ENCODE results near the gene CDHR4. TPM values are rescaled to one million over a fixed set of nuclear protein-coding genes. Genes with fewer than 3 reads are reported as not detected.
"Not testable (repeated sequence)": the region's sequence is repeated elsewhere in the genome, so short reads cannot be mapped to it uniquely, and the experiment has no call there.

The CDHR4 gene
- total RNA-seq, 2 donors from 2014 or later, result not detected

- H3K4me1 ChIP-seq (ENCODE audit: control insufficient read depth, insufficient read depth, low read length), result no peaks in the 10 kb centered on the region
- TF ChIP-seq CTCF (conservative IDR thresholded peaks at IDR 0.05), result no peak
- H3K27me3 ChIP-seq (ENCODE audit: control insufficient read depth, insufficient read depth, low read length, poor library complexity, severe bottlenecking), result no peaks in the 10 kb centered on the region
- H3K4me3 ChIP-seq (ENCODE audit: low read length), result no peak overlapping the region
- Mint-ChIP-seq H3K36me3 (ENCODE audit: low read depth) (peaks cover 41% of the 10 kb centered on the region), H3K9me3 (no peaks in the 10 kb centered on the region), H3K4me1 (peaks cover 7% of the 10 kb centered on the region), H3K27ac (peak overlapping the region; percentile 5), H3K27me3 (ENCODE audit: insufficient read depth) (no peaks in the 10 kb centered on the region), H3K4me3 (no peak overlapping the region)
- DNase-seq, result no peak
- no peak overlapping the region for H3K27ac ChIP-seq (ENCODE audit: low read depth, low read length)
- no peaks in the 10 kb centered on the region for H3K9me3 ChIP-seq (ENCODE audit: control insufficient read depth, low read length)
- no peak overlapping the region for H3K9ac ChIP-seq (ENCODE audit: extremely low read depth, low read length, poor library complexity, severe bottlenecking)
- peaks cover 46% of the 10 kb centered on the region for H3K36me3 ChIP-seq (ENCODE audit: control insufficient read depth, insufficient read depth, low read length)
- WGBS, 2 experiments (ENCODE audit: insufficient coverage in 1 of 2, insufficient read length in 1 of 2), result 90 to 92% methylated on average over 3 to 4 of the region's 5 CpGs
Observed at GRCh38 chr3:49781415-49782199, 18.1 kb downstream of the CDHR4 start.

GRCh38 chr3:49780975-49781365, 18.7 kb downstream of the CDHR4 start:
- not testable (repeated sequence) for H3K27me3 Mint-ChIP-seq (ENCODE audit: insufficient read depth); H3K27me3 ChIP-seq (ENCODE audit: control insufficient read depth, insufficient read depth, low read length, poor library complexity, severe bottlenecking); H3K4me3 ChIP-seq (ENCODE audit: low read length); H3K9me3 Mint-ChIP-seq; DNase-seq; H3K9me3 ChIP-seq (ENCODE audit: control insufficient read depth, low read length); H3K4me3 Mint-ChIP-seq; H3K4me1 Mint-ChIP-seq; H3K27ac ChIP-seq (ENCODE audit: low read depth, low read length); H3K9ac ChIP-seq (ENCODE audit: extremely low read depth, low read length, poor library complexity, severe bottlenecking); H3K4me1 ChIP-seq (ENCODE audit: control insufficient read depth, insufficient read depth, low read length)
- WGBS, 2 experiments (ENCODE audit: insufficient coverage in 1 of 2, insufficient read length in 1 of 2), result 76 to 92% methylated on average over 5 to 9 of the region's 9 CpGs
- H3K36me3 ChIP-seq (ENCODE audit: control insufficient read depth, insufficient read depth, low read length), result peaks cover 50% of the 10 kb centered on the region
- peak overlapping the region; percentile 5 for H3K27ac Mint-ChIP-seq
- H3K36me3 Mint-ChIP-seq (ENCODE audit: low read depth), result peaks cover 45% of the 10 kb centered on the region

GRCh38 chr3:49780080-49780974, 19.3 kb downstream of the CDHR4 start:
- H3K4me1 ChIP-seq (ENCODE audit: control insufficient read depth, insufficient read depth, low read length), result no peaks in the 10 kb centered on the region
- Mint-ChIP-seq H3K36me3 (ENCODE audit: low read depth) (peaks cover 43% of the 10 kb centered on the region), H3K9me3 (no peaks in the 10 kb centered on the region), H3K27me3 (ENCODE audit: insufficient read depth) (no peaks in the 10 kb centered on the region), H3K4me1 (peaks cover 3% of the 10 kb centered on the region), H3K27ac (no peak overlapping the region), H3K4me3 (no peak overlapping the region)
- no peaks in the 10 kb centered on the region for H3K27me3 ChIP-seq (ENCODE audit: control insufficient read depth, insufficient read depth, low read length, poor library complexity, severe bottlenecking)
- no peak for TF ChIP-seq CTCF (conservative IDR thresholded peaks at IDR 0.05)
- H3K36me3 ChIP-seq (ENCODE audit: control insufficient read depth, insufficient read depth, low read length), result peaks cover 56% of the 10 kb centered on the region
- H3K4me3 ChIP-seq (ENCODE audit: low read length), result no peak overlapping the region
- no peak for DNase-seq
- H3K9me3 ChIP-seq (ENCODE audit: control insufficient read depth, low read length), result no peaks in the 10 kb centered on the region
- WGBS, 2 experiments (ENCODE audit: insufficient coverage in 1 of 2, insufficient read length in 1 of 2), result 92 to 100% methylated on average over 2 to 3 of the region's 4 CpGs
- no peak overlapping the region for H3K9ac ChIP-seq (ENCODE audit: extremely low read depth, low read length, poor library complexity, severe bottlenecking)
- H3K27ac ChIP-seq (ENCODE audit: low read depth, low read length), result no peak overlapping the region

Data from endodermal cell (in vitro differentiated cells).